T-helper 1 cell treated with Interleukin-12 subunit alpha and Interleukin-12 subunit beta and Interleukin-4 antibody, amounts not matched to agents 30 ng/mL and 1 ng/mL, for 36 hours (primary cell): ENCODE data around the gene FSTL4. TPM values are rescaled to one million over a fixed set of nuclear protein-coding genes. Genes with fewer than 3 reads are reported as not detected.

Experiments
- intact Hi-C: fragments of 100-400 bp; cut with micrococcal nuclease; formaldehyde crosslinking; loops from one replicate; pipeline ENCODE4 v1.15.1; 2024
- total RNA-seq: library from RNA; stranded (reverse); gene quantifications from 2 replicates; pipeline ENCODE4 v1.2.3, GENCODE V29; 2022

FSTL4 gene
- total RNA-seq, 1 donor from 2014 or later, result not detected

- intact Hi-C loops, result no loop called here
These were observed 361.8 kb downstream of the FSTL4 start for GRCh38 chr5:133250527-133250926.

DNA sequence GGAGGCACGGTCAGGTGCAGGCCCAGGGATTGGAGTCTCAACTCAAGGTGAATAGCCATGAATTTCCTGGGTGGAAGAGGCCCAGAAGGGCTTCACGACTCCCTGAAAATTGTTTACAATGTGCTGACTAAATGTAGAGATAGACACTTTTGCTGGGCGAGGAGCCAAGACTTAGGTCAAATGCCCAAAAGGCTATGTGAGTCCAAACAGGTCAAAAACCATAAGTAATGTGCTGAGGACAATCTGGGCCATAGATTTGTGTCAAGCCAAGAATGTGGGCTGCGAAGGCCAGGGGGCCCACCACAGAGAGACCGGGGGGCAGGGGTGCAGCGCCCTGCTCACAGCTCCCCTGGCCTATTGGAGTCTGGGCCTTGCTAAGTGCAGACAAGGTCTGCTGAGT, 362.7 kb downstream of the FSTL4 start:
- intact Hi-C loops, result no loop called here

GRCh38 chr5:133247881-133248624, 364.3 kb downstream of the FSTL4 start:
- intact Hi-C loops, result no loop called here

GRCh38 chr5:133247151-133247709, 365.1 kb downstream of the FSTL4 start:
- intact Hi-C loops, result no loop called here

DNA sequence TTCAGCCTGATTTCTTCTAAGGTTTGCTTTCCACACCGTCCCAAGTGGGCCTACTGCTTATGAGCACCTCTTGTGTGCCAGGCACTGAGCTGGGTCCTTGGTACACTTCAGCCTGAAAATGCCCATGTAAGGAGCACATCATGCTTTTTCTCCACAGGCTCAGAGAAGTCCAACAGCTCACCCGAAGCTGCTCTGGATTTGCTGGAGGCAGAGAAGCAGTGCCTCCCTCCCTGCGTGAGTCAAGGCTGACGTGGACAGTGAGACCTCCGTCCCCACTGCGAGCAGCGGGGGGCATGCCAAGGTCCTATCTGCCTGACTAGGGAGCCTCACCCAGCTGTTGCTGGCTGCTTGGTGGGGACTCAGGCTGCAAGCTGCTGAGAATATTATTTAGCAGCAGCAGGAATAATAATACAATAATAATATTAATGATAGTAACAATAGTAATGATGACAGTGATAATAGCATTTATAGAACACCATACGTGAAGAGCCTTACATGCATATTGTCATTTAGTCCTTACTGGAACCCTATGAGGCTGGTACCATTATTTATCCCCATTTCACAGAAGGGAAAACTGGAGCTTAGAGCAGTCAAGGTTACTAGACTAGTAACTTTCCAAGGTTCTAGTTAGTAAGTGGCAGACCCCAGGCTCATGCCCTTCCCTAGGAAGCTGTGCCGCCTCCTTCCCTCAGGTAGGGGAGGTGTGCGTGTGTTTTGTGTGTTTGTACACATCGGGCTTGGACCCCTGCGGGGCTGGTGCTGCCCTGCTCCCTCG, 365.8 kb downstream of the FSTL4 start:
- intact Hi-C loops, result no loop called here

DNA sequence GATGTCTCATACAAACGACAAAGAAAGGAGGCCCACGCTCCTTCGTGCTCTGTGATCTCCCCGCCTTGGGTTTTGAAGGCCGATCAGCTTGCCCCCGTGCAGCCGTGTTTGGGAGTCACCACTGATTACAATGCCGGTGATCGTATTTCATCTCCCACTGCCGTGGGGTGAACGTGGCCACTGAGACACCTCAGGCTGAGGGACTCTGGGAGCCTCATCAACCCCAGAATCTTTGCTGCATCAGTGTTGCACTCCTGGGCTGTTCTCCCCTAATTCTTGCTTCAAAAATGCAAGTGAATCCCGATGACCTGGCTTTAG, 366.3 kb downstream of the FSTL4 start:
- intact Hi-C loops, result no loop called here

GRCh38 chr5:133245191-133246052, 366.9 kb downstream of the FSTL4 start:
- intact Hi-C loops, result loop anchor here (2.0 kb wide), 1 partner anchor 135 kb away; no protein-coding TSS in a partner anchor

GRCh38 chr5:133244242-133244641, 368.1 kb downstream of the FSTL4 start:
- intact Hi-C loops, result loop anchor here (2.0 to 5.0 kb wide), 2 partner anchors 88 to 133 kb away; no protein-coding TSS in a partner anchor

DNA sequence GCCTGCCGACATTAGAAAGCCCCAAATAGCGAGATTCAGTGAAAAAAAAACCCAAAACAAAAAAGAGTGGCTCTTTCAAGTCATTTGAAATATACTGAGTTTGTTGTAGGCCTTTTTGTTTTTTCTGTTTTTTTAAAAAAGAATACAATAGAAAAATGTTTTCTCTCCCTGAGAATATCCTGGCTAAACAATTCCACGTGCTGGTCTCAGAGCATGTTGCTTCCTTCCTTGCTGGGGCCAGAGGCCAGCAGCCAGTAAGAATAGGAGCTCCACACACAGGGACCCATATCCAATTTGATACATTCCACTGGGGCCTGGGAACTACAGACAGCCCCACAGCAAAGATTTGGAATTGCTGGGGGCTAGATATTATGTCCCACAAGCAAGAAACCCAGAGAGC, 369.1 kb downstream of the FSTL4 start:
- intact Hi-C loops, result loop anchor here (5.0 kb wide), 1 partner anchor 89 kb away; no protein-coding TSS in a partner anchor

GRCh38 chr5:133242221-133242835, 370.0 kb downstream of the FSTL4 start:
- intact Hi-C loops, result loop anchor here (5.0 kb wide), 1 partner anchor 90 kb away; no protein-coding TSS in a partner anchor

DNA sequence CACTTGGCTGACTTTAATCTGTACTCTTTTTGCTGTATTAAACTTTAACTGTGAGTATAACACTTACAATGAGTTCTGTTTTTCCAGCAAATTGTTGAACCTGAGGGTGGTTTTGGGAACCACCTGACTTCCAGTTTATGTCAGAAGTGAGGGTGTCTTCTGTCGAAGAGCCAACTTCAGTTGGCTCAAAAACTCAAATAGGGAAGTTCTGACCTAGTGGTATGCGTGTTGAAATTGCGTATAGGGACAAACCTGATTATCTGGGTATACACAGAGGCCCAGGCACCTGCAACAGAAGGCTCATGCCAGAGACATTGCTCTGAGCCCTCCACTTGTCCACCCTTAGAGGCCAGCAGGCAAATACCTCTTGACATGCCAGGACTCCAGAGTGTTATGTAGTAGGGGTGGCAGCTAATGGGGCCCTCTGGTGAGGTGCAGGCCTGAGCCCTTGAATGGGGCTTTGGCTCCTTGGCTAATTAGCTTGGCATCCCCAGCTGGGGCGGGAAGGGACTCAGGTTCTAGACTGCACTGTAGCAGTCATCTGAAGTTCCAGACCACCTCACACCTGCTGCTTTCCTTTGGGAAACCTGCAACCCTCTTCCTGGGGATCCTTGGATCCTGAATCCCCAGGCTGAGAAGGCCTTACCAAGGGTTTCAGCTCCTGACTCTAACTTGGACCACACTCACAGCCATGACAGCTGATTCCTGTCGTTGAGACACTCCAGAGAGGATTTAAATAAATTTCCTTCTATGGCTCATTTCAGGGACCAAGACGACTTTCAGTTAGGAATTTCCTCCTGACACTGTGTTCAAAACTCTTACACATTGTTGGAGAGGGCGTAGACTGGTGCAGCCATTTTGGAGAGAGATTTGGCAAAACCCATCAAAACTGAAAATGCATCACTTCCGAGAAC, 370.9 kb downstream of the FSTL4 start:
- intact Hi-C loops, result loop anchor here (5.0 kb wide), 1 partner anchor 91 kb away; no protein-coding TSS in a partner anchor

- intact Hi-C loops, result loop anchor here (5.0 kb wide), 1 partner anchor 92 kb away; no protein-coding TSS in a partner anchor
These were observed 371.8 kb downstream of the FSTL4 start for GRCh38 chr5:133240425-133241091.

- intact Hi-C loops, result no loop called here
These were observed 373.7 kb downstream of the FSTL4 start for GRCh38 chr5:133238426-133239205.

DNA sequence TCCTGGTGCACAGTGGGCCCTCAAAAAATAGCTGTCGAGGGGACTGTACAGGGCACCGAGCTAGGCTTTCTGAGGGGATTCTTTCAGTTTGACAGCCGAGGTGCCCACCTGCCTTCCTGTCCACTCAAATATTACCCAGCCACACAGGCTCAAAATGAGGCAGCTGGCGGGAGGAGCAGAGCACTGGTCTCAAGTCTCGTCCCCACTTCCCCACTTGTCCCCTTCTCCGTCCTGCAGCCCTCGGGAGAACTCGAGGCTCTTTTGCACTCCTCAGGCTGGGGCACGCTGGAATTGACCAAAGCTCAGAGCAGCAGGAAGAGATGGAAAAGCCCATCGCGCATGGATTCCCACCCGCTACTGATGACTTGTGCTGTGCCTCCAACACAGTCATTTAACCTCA, 375.4 kb downstream of the FSTL4 start:
- intact Hi-C loops, result no loop called here

DNA sequence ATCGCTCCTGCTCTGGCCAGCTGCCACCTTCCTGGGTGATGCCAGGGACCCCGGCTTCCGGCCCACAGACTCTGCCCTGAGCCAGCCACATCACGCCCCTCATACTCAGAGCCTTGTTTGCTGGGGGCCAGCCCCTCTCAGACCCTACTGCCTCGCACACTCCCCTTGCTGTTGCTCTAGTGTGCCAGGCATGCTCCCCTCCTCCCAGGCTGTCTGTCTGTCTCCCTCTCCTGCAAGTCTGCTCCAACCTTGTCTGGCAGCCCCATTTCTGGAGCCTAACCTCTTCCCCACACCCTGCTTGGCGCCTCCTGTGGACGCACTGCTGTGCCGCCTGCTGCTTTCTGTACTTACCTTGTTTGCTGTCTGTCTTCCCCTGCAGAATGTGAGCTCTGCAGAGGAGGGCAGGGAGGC, 375.8 kb downstream of the FSTL4 start:
- intact Hi-C loops, result no loop called here

GRCh38 chr5:133235696-133236426, 376.5 kb downstream of the FSTL4 start:
- intact Hi-C loops, result no loop called here

- intact Hi-C loops, result no loop called here
These were observed 377.4 kb downstream of the FSTL4 start for GRCh38 chr5:133234911-133235310.

DNA sequence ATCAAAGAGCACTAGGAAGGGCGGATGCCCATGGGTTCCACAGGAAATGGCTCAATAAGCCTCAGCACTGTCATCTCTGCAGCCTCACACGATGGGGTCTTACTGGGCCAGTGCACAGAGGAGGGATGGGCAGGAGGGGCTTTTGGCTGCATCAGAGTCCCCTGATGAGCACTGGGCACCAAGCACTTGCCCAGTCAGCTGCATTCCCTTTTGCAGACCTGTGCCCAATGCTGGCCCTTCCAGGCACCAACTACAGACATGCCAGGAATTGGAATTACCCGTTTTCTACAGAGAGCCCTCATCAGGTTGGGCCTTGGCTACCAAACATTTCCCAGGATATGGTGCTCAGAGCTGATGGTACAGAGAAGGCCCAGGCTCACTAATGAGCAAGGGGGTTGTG, 378.1 kb downstream of the FSTL4 start:
- intact Hi-C loops, result no loop called here
